SK-N-SH (cell line): ENCODE data around the gene SSRP1. TPM values are rescaled to one million over a fixed set of nuclear protein-coding genes. Genes with fewer than 3 reads are reported as not detected.

Source experiments
- CTCF ChIA-PET: fragments of 300-600, 350-600 bp; formaldehyde crosslinking; extraction: SDS; loops from one replicate; lab custom pipeline; 2021; lab: Yijun Ruan, JAX
- POLR2A ChIA-PET: fragments of 350-600 bp; sonication (Branson Sonifier 250); formaldehyde crosslinking; extraction: SDS; loops from one replicate; lab custom pipeline; 2020; ENCODE audit warnings: antibody characterized with exemption, inconsistent platforms; lab: Yijun Ruan, JAX
- DNase-seq: peaks from one replicate; pipeline ENCODE4 v3.0.0; 2012
- H2AFZ ChIP-seq: fragments of 200-600 bp; sonication (generic); 2 replicates; pipeline ENCODE4 v1.8.1; 2016; ENCODE audit warnings: antibody characterized with exemption, mild to moderate bottlenecking, low read depth
- H3F3A ChIP-seq: fragments of 200-600 bp; sonication (generic); replicated peaks from 2 replicates; pipeline ENCODE3; 2016; ENCODE audit warnings: antibody characterized with exemption, mild to moderate bottlenecking; ENCODE audit not compliant: insufficient read depth
- H3K27ac ChIP-seq, 2 experiments: fragments of 200-500 bp in 1 of 2; fragments of 200-600 bp in 1 of 2; sonication (Bioruptor generic) in 1 of 2; sonication (generic), shearing (Covaris generic) in 1 of 2; 2 replicates each; pipeline versions ENCODE4 v1.5.1 to v1.6.1; 2014 to 2016; ENCODE audit warnings: low read depth in 2 of 2, inconsistent platforms in 1 of 2, low read length in 1 of 2, mild to moderate bottlenecking in 1 of 2, mixed read lengths in 1 of 2
- H3K27me3 ChIP-seq: fragments of 200-600 bp; sonication (generic), shearing (Covaris generic); 2 replicates; pipeline ENCODE4 v1.6.1; 2016; ENCODE audit warnings: mixed run types; ENCODE audit not compliant: insufficient read depth
- H3K36me3 ChIP-seq, 2 experiments: fragments of 200-500 bp in 1 of 2; fragments of 200-600 bp in 1 of 2; sonication (Bioruptor generic) in 1 of 2; sonication (generic) in 1 of 2; replicated peaks in 1 of 2; 2 replicates each; pipeline versions ENCODE3 to v1.5.1; 2014 to 2016; ENCODE audit warnings: low read length in 1 of 2, mild to moderate bottlenecking in 1 of 2; ENCODE audit not compliant: insufficient read depth in 2 of 2, control insufficient read depth in 1 of 2
- H3K4me1 ChIP-seq, 2 experiments: fragments of 200-500 bp in 1 of 2; fragments of 200-600 bp in 1 of 2; sonication (Bioruptor generic) in 1 of 2; sonication (generic), shearing (Covaris generic) in 1 of 2; 2 replicates each; pipeline versions ENCODE4 v1.5.1 to v1.6.1; 2014 to 2016; ENCODE audit warnings: low read depth in 1 of 2, low read length in 1 of 2, mixed run types in 1 of 2; ENCODE audit not compliant: insufficient read depth in 2 of 2, control insufficient read depth in 1 of 2
- H3K4me2 ChIP-seq: fragments of 200-600 bp; sonication (generic), shearing (Covaris generic); 2 replicates; pipeline ENCODE4 v1.6.1; 2017; ENCODE audit warnings: mixed run types
- H3K4me3 ChIP-seq, 2 experiments: fragments of 200-500 bp in 1 of 2; fragments of 200-600 bp in 1 of 2; sonication (Bioruptor generic) in 1 of 2; sonication (generic), shearing (Covaris generic) in 1 of 2; 2 replicates each; pipeline versions ENCODE4 v1.5.1 to v1.8.1; 2014 to 2016; ENCODE audit warnings: low read depth in 2 of 2, inconsistent platforms in 1 of 2, low read length in 1 of 2, mild to moderate bottlenecking in 1 of 2, mixed read lengths in 1 of 2, moderate library complexity in 1 of 2
- H3K79me2 ChIP-seq: fragments of 200-600 bp; sonication (generic); 2 replicates; pipeline ENCODE4 v1.8.1; 2017; ENCODE audit warnings: mild to moderate bottlenecking; ENCODE audit not compliant: insufficient read depth
- H3K9ac ChIP-seq: fragments of 200-600 bp; sonication (generic); 2 replicates; pipeline ENCODE4 v1.6.1; 2017; ENCODE audit warnings: mixed run types
- H3K9me2 ChIP-seq: fragments of 200-600 bp; sonication (generic); 2 replicates; pipeline ENCODE4 v1.6.1; 2017; ENCODE audit warnings: mixed run types
- H3K9me3 ChIP-seq: fragments of 200-600 bp; sonication (generic); 2 replicates; pipeline ENCODE4 v1.6.1; 2017; ENCODE audit warnings: mixed run types, mild to moderate bottlenecking, moderate library complexity
- H4K20me1 ChIP-seq: fragments of 200-600 bp; sonication (generic); 2 replicates; pipeline ENCODE4 v1.6.1; 2017; ENCODE audit warnings: mild to moderate bottlenecking, mixed run types; ENCODE audit not compliant: insufficient read depth
- ELF1 ChIP-seq: IDR thresholded peaks from 2 replicates; pipeline ENCODE4 v1.4.0; 2012
- EP300 ChIP-seq, 2 experiments: IDR thresholded peaks; 2 replicates each; pipeline versions ENCODE4 v1.4.0 to v1.6.1; 2012; ENCODE audit warnings: borderline replicate concordance in 1 of 2, low read depth in 1 of 2, low read length in 1 of 2
- MEF2A ChIP-seq: IDR thresholded peaks from 2 replicates; pipeline ENCODE4 v1.4.0; 2012; ENCODE audit warnings: low read depth, borderline replicate concordance
- NRF1 ChIP-seq: IDR thresholded peaks from 2 replicates; pipeline ENCODE4 v1.6.1; 2012; ENCODE audit warnings: low read depth, mild to moderate bottlenecking, low read length
- RXRA ChIP-seq: IDR thresholded peaks from 2 replicates; pipeline ENCODE4 v1.4.0; 2012; ENCODE audit warnings: low read depth, mild to moderate bottlenecking, borderline replicate concordance
- SIN3A ChIP-seq: IDR thresholded peaks from 2 replicates; pipeline ENCODE4 v1.6.1; 2012; ENCODE audit warnings: low read depth, mild to moderate bottlenecking, low read length, moderate library complexity, borderline replicate concordance
- SMC3 ChIP-seq: IDR thresholded peaks from 2 replicates; pipeline ENCODE4 v1.6.1; 2012; ENCODE audit warnings: low read depth, low read length, improper control_type of control experiment
- TAF1 ChIP-seq: IDR thresholded peaks from 2 replicates; pipeline ENCODE4 v1.6.1; 2012; ENCODE audit warnings: low read depth, mild to moderate bottlenecking, low read length, moderate library complexity, borderline replicate concordance
- WGBS: methylation state at CpG from one replicate; pipeline ENCODE4 v1.1.6; 2017; ENCODE audit warnings: low lambda C conversion rate; 5-methylcytosine and 5-hydroxymethylcytosine counted together
- polyA plus RNA-seq, 3 experiments: library from polyadenylated mRNA; depleted of rRNA; stranded (reverse); fragments of >200 nt; gene quantifications; 2 replicates each; pipeline ENCODE4 v1.2.3, GENCODE V29; 2012
- TF ChIP-seq, protein P1 (sequence below): IDR thresholded peaks from 2 replicates; pipeline ENCODE4 v1.4.0; 2012; ENCODE audit warnings: low read depth, borderline replicate concordance
- TF ChIP-seq, protein P2 (sequence below): IDR thresholded peaks from 2 replicates; pipeline ENCODE4; 2012
- TF ChIP-seq, protein P3 (sequence below): IDR thresholded peaks from 2 replicates; pipeline ENCODE4 v1.4.0; 2012; ENCODE audit warnings: low read depth, borderline replicate concordance
- TF ChIP-seq, protein P4 (sequence below): fragments of 150-350 bp; IDR thresholded peaks from 2 replicates; pipeline ENCODE4 v1.6.1; 2017; ENCODE audit warnings: antibody characterized with exemption, low read length, low read depth, borderline replicate concordance

SSRP1 gene
- polyA plus RNA-seq, 1 of the 3 experiments (the other 2 are of a cell fraction), result 137 TPM

DNA sequence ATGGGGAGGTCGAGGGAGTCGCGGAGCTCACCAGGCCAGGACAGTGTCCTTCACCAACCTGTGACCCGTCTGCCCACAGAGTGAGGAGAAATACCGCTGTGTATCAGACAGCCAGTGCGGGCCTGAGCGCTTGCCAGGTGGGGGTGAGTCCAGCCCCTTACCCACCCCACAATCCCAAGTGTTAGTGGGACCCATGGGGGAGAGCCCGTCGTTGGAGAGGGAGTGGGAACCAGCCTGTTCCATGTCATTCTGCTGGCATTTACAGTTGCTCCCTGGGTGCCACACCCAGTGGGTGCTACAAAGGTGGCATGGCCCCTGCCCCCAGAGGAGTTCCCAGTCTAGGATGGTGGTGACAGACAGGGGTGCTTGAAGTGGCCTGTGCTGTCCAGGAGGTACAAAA lies 11.6 kb upstream of the SSRP1 start:
- no peak overlapping the region for H3K27ac ChIP-seq
- ChIA-PET CTCF (interaction anchor here (0.9 to 4.4 kb wide), 8 partner anchors 9 to 180 kb away, joined by 3 to 42 read pairs (median 6); partner anchors contain the start of gene P2RX3), POLR2A (no interaction called here)
- no peak overlapping the region for H2AFZ ChIP-seq
- H3K4me1 ChIP-seq, result peaks cover 0 to 2% of the 10 kb centered on the region in 2 experiments; a peak in 1 of 4 replicates
- no peaks in the 10 kb centered on the region for H3K9me3 ChIP-seq
- 81% methylated on average over 7 of the region's 9 CpGs for WGBS
- no peaks in the 10 kb centered on the region for H3K79me2 ChIP-seq
- no peaks in the 10 kb centered on the region for H3K9me2 ChIP-seq
- DNase-seq, result no peak
- H3K9ac ChIP-seq, result no peak overlapping the region
- H4K20me1 ChIP-seq, result no peaks in the 10 kb centered on the region
- no peaks in the 10 kb centered on the region for H3K27me3 ChIP-seq
- H3F3A ChIP-seq, result no peaks in the 10 kb centered on the region
- no peak for TF ChIP-seq MEF2A
- TF ChIP-seq, protein P1, sequence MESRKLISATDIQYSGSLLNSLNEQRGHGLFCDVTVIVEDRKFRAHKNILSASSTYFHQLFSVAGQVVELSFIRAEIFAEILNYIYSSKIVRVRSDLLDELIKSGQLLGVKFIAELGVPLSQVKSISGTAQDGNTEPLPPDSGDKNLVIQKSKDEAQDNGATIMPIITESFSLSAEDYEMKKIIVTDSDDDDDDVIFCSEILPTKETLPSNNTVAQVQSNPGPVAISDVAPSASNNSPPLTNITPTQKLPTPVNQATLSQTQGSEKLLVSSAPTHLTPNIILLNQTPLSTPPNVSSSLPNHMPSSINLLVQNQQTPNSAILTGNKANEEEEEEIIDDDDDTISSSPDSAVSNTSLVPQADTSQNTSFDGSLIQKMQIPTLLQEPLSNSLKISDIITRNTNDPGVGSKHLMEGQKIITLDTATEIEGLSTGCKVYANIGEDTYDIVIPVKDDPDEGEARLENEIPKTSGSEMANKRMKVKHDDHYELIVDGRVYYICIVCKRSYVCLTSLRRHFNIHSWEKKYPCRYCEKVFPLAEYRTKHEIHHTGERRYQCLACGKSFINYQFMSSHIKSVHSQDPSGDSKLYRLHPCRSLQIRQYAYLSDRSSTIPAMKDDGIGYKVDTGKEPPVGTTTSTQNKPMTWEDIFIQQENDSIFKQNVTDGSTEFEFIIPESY, result no peak
- no peak for TF ChIP-seq RXRA
- no peak for TF ChIP-seq SMC3
- no peak for TF ChIP-seq SIN3A
- TF ChIP-seq, protein P2, sequence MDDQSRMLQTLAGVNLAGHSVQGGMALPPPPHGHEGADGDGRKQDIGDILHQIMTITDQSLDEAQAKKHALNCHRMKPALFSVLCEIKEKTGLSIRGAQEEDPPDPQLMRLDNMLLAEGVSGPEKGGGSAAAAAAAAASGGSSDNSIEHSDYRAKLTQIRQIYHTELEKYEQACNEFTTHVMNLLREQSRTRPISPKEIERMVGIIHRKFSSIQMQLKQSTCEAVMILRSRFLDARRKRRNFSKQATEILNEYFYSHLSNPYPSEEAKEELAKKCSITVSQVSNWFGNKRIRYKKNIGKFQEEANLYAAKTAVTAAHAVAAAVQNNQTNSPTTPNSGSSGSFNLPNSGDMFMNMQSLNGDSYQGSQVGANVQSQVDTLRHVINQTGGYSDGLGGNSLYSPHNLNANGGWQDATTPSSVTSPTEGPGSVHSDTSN, result no peak
- TF ChIP-seq, protein P3, sequence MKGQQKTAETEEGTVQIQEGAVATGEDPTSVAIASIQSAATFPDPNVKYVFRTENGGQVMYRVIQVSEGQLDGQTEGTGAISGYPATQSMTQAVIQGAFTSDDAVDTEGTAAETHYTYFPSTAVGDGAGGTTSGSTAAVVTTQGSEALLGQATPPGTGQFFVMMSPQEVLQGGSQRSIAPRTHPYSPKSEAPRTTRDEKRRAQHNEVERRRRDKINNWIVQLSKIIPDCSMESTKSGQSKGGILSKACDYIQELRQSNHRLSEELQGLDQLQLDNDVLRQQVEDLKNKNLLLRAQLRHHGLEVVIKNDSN, result no peak
- no peak for TF ChIP-seq TAF1
- TF ChIP-seq NRF1, result no peak
- no peak for TF ChIP-seq ELF1
- TF ChIP-seq, protein P4, sequence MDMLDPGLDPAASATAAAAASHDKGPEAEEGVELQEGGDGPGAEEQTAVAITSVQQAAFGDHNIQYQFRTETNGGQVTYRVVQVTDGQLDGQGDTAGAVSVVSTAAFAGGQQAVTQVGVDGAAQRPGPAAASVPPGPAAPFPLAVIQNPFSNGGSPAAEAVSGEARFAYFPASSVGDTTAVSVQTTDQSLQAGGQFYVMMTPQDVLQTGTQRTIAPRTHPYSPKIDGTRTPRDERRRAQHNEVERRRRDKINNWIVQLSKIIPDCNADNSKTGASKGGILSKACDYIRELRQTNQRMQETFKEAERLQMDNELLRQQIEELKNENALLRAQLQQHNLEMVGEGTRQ, result no peak
- no peak for TF ChIP-seq EP300 (IDR thresholded peaks at IDR 0.05; ENCODE audit: borderline replicate concordance in 1 of 2, low read depth in 1 of 2, low read length in 1 of 2)
- H3K4me2 ChIP-seq, result no peak overlapping the region
- H3K36me3 ChIP-seq, result no peaks in the 10 kb centered on the region
- no peak overlapping the region for H3K4me3 ChIP-seq
